Fibroblast of mammary gland (primary cell): ENCODE data around the gene KRTAP2-1.
"Not testable (repeated sequence)": the region's sequence is repeated elsewhere in the genome, so short reads cannot be mapped to it uniquely, and the experiment has no call there.

ENCODE experiments used
- DNase-seq: peaks from one replicate; pipeline ENCODE4 v3.0.0-alpha.2; 2010; ENCODE audit warnings: low read depth
- H3K4me3 ChIP-seq: 2 replicates; pipeline ENCODE4 v1.5.1; 2011; ENCODE audit warnings: low read depth, mild to moderate bottlenecking, low read length, moderate library complexity; ENCODE audit not compliant: control insufficient read depth
- CTCF ChIP-seq: conservative IDR thresholded peaks from 2 replicates; pipeline ENCODE4 v1.5.1; 2011; ENCODE audit warnings: low read depth, low read length, inconsistent platforms; ENCODE audit not compliant: control insufficient read depth, insufficient read depth

KRTAP2-1 gene

GRCh38 chr17:41061964-41062363 is 14.8 kb upstream of the KRTAP2-1 start:
- TF ChIP-seq CTCF = no peak
- H3K4me3 ChIP-seq = no peak overlapping the region
- peak; percentile 89 for DNase-seq

DNA sequence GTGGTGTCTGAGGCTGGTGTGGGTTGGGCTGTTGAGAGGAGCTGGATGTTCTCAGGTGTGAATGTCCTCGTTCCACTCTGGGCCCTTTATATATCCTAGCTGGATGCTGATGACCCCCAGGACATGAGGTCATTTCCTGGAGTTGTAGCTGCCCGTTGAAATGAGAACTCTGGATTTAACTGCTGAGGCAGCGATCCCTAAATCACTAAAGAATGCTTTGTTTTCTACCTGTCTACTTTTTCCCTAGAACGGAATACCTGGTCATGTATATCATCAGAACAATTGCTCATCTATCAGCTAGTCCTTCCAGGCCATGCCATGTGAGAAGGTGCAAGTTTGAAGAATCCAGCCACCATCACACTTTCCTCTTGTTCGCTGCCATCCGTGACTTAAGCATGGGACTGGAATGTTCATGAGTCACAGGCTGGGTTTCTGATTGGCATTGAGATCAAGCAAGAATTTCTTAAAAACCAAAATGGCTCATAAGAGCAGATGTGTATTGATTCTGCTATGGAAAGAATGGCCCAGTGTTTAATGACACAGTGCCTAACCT is 13.0 kb upstream of the KRTAP2-1 start, which contains the start of gene KRTAP2-3:
Gene KRTAP2-3 (minus strand): TSS at position 63 of the 553 bp plus-strand sequence. CDS start 64 bp downstream, outside the sequence.
- no peak within 1 kb of the TSS for H3K4me3 ChIP-seq
- no peak for TF ChIP-seq CTCF
- peak; percentile 92 for DNase-seq

- not testable (repeated sequence) for H3K4me3 ChIP-seq
- peak; percentile 86 for DNase-seq
Measured at GRCh38 chr17:41059276-41060051, 12.3 kb upstream of the KRTAP2-1 start.

GRCh38 chr17:41058741-41059140 is 11.6 kb upstream of the KRTAP2-1 start:
- no peak for TF ChIP-seq CTCF
- peak; percentile 15 for DNase-seq
- H3K4me3 ChIP-seq = no peak overlapping the region

DNA sequence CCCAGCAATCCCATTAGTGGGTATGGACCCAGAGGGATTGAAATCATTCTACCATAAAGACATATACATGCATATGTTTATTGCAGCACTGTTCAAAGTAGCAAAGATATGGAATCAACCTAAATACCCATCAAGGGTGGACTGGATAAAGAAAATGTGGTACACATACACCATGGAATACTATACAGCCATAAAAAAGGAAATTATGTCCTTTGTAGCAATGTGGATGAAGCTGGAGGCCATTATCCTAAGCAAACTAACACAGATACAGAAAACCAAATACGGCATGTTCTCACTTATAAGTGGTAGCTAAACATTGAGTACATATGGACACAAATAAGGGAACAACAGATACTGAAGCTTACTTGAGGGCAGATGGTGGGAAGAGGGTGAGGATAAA is 10.4 kb upstream of the KRTAP2-1 start:
- TF ChIP-seq CTCF = no peak
- no peak overlapping the region for H3K4me3 ChIP-seq
- DNase-seq = no peak

DNA sequence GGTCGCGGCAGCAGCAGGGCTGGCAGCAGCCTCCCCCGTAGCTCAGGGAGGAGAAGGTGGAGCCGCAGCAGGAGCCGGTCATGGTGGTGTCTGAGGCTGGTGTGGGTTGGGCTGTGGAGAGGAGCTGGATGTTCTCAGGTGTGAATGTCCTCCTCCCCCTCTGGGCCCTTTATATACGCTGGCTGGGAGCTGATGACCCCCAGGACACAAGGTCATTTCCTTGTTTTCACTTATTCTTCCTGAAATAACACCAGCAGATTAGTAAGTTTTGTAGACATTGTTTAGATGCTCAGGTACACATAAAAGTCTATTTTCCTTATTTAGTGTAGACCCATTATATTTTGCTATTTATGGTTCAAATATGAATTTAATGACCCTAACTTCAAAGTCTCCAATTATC is 8.0 kb upstream of the KRTAP2-1 start, which contains the start of gene KRTAP2-2:
Gene KRTAP2-2 (minus strand): TSS at position 101 of the 400 bp plus-strand sequence. CDS start 19 bp downstream, at position 82.
- not testable (repeated sequence) for H3K4me3 ChIP-seq, DNase-seq

GRCh38 chr17:41054556-41054955 is 7.4 kb upstream of the KRTAP2-1 start:
- DNase-seq, H3K4me3 ChIP-seq: not testable (repeated sequence)

- H3K4me3 ChIP-seq = no peak overlapping the region
- TF ChIP-seq CTCF = no peak
- no peak for DNase-seq
Measured at GRCh38 chr17:41054025-41054424, 6.9 kb upstream of the KRTAP2-1 start.
